Caco-2 (cell line): ENCODE results near the gene ZNF467. TPM values are rescaled to one million over a fixed set of nuclear protein-coding genes. Genes with fewer than 3 reads are reported as not detected.

Experiments used
- BruUV-seq: library from RNA; stranded (reverse); fragments of 400-500 nt; replicated peaks from 2 replicates; lab custom pipeline; 2021; lab: Mats Ljungman, UMichigan
- CTCF ChIA-PET: fragments of 300-600 bp; sonication (Branson Sonifier 250); formaldehyde crosslinking; loops from one replicate; lab custom pipeline; 2022; ENCODE audit warnings: antibody characterized with exemption; lab: Charles Lee
- POLR2A ChIA-PET: fragments of 300-600 bp; sonication (Branson Sonifier 250); formaldehyde crosslinking; loops from one replicate; lab custom pipeline; 2022; ENCODE audit warnings: antibody characterized with exemption; lab: Charles Lee
- DNase-seq, 2 experiments: peaks; one replicate each; pipeline versions ENCODE4 v3.0.0 to v3.0.0-alpha.2; 2020 to 2022
- H3K27me3 ChIP-seq: replicated peaks from 2 replicates; pipeline ENCODE4 v1.6.0; 2011; ENCODE audit warnings: low read length; ENCODE audit not compliant: control insufficient read depth, insufficient read depth
- H3K36me3 ChIP-seq: 2 replicates; pipeline ENCODE4 v1.5.1; 2011; ENCODE audit warnings: low read length; ENCODE audit not compliant: control insufficient read depth, insufficient read depth
- H3K4me1 ChIP-seq: fragments of 250-450 bp; sonication (Bioruptor Pico); 2 replicates; pipeline ENCODE4 v1.5.1; 2020; ENCODE audit warnings: mild to moderate bottlenecking
- H3K4me3 ChIP-seq: 2 replicates; pipeline ENCODE4 v1.5.1; 2011; ENCODE audit warnings: low read depth, mild to moderate bottlenecking, control low read depth, low read length
- H3K9me3 ChIP-seq: fragments of 250-450 bp; sonication (Bioruptor Pico); 2 replicates; pipeline ENCODE4 v1.5.1; 2020; ENCODE audit warnings: mild to moderate bottlenecking, moderate library complexity
- H3K27ac Mint-ChIP-seq: one replicate; pipeline ENCODE4 v1.8.0; 2022; ENCODE audit warnings: mixed read lengths; ENCODE audit not compliant: unreplicated experiment
- H3K27me3 Mint-ChIP-seq: one replicate; pipeline ENCODE4 v1.8.0; 2022; ENCODE audit warnings: mixed read lengths; ENCODE audit not compliant: insufficient read depth, unreplicated experiment
- H3K36me3 Mint-ChIP-seq: one replicate; pipeline ENCODE4 v1.8.0; 2022; ENCODE audit warnings: mild to moderate bottlenecking, mixed read lengths; ENCODE audit not compliant: insufficient read depth, unreplicated experiment
- H3K4me1 Mint-ChIP-seq: one replicate; pipeline ENCODE4 v1.8.0; 2022; ENCODE audit warnings: low read depth, mixed read lengths; ENCODE audit not compliant: unreplicated experiment
- H3K4me3 Mint-ChIP-seq: one replicate; pipeline ENCODE4 v1.8.0; 2022; ENCODE audit warnings: mild to moderate bottlenecking, moderate library complexity, mixed read lengths; ENCODE audit not compliant: unreplicated experiment
- H3K9me3 Mint-ChIP-seq: one replicate; pipeline ENCODE4 v1.8.0; 2022; ENCODE audit warnings: mixed read lengths; ENCODE audit not compliant: unreplicated experiment
- CTCF ChIP-seq, 2 experiments: fragments of 200-600 bp in 1 of 2; IDR thresholded peaks; 1 replicate in 1 of 2; 2 replicates in 1 of 2; pipeline versions ENCODE4 v1.5.1 to v1.8.0; 2011 to 2022; ENCODE audit warnings: antibody characterized with exemption in 1 of 2, control low read depth in 1 of 2, inconsistent platforms in 1 of 2, low read depth in 1 of 2, low read length in 1 of 2, mild to moderate bottlenecking in 1 of 2, moderate library complexity in 1 of 2; ENCODE audit not compliant: insufficient read depth in 1 of 2, severe bottlenecking in 1 of 2, unreplicated experiment in 1 of 2
- intact Hi-C: fragments of 100-400 bp; cut with micrococcal nuclease; formaldehyde crosslinking; loops from one replicate; pipeline ENCODE4 v1.10.0; 2022; ENCODE audit not compliant: unreplicated experiment
- total RNA-seq: library from RNA; stranded (reverse); gene quantifications from 2 replicates; pipeline ENCODE4 v1.2.3, GENCODE V29; 2022

ZNF467 gene
- total RNA-seq, 1 experiment from 2014 or later, result 1.7 TPM

- H3K4me3 Mint-ChIP-seq, result no peak overlapping the region
- no peaks in the 10 kb centered on the region for H3K4me1 ChIP-seq
- peaks cover 2% of the 10 kb centered on the region for H3K27me3 Mint-ChIP-seq
- ChIA-PET POLR2A (no interaction called here), CTCF (interaction anchor here (0.6 to 1.8 kb wide), 2 partner anchors 9 to 262 kb away, joined by 4 to 5 read pairs; no protein-coding TSS in a partner anchor)
- H3K9me3 ChIP-seq, result peaks cover 8% of the 10 kb centered on the region; the same call in 1 of the 2 replicates
- no TSS peak for BruUV-seq
- no peaks in the 10 kb centered on the region for H3K27me3 ChIP-seq
- H3K27ac Mint-ChIP-seq, result no peak overlapping the region
- peaks cover 22% of the 10 kb centered on the region for H3K9me3 Mint-ChIP-seq
- TF ChIP-seq CTCF (IDR thresholded peaks at IDR 0.05; ENCODE audit: insufficient read depth in 1 of 2, low read depth in 1 of 2, low read length in 1 of 2, severe bottlenecking in 1 of 2, unreplicated experiment in 1 of 2), result no peak
- H3K4me3 ChIP-seq, result no peak overlapping the region
- H3K4me1 Mint-ChIP-seq, result peaks cover 15% of the 10 kb centered on the region
- H3K36me3 ChIP-seq, result no peaks in the 10 kb centered on the region
- intact Hi-C loops, result no loop called here
- DNase-seq, result no peak
- H3K36me3 Mint-ChIP-seq, result no peaks in the 10 kb centered on the region
Measured at GRCh38 chr7:149751043-149751775, 22.2 kb downstream of the ZNF467 start.

- Mint-ChIP-seq H3K9me3 (peaks cover 22% of the 10 kb centered on the region), H3K4me3 (no peak overlapping the region), H3K27me3 (no peaks in the 10 kb centered on the region), H3K4me1 (peaks cover 15% of the 10 kb centered on the region), H3K27ac (no peak overlapping the region), H3K36me3 (no peaks in the 10 kb centered on the region)
- H3K36me3 ChIP-seq, result no peaks in the 10 kb centered on the region
- TF ChIP-seq CTCF (IDR thresholded peaks at IDR 0.05; ENCODE audit: insufficient read depth in 1 of 2, low read depth in 1 of 2, low read length in 1 of 2, severe bottlenecking in 1 of 2, unreplicated experiment in 1 of 2), result no peak
- BruUV-seq, result no TSS peak
- peaks cover 8% of the 10 kb centered on the region; the same call in 1 of the 2 replicates for H3K9me3 ChIP-seq
- H3K4me1 ChIP-seq, result no peaks in the 10 kb centered on the region
- H3K4me3 ChIP-seq, result no peak overlapping the region
- CTCF ChIA-PET, result interaction anchor here (1.8 kb wide), 1 partner anchor 8 kb away, joined by 5 read pairs; no protein-coding TSS in a partner anchor
- intact Hi-C loops, result no loop called here
- H3K27me3 ChIP-seq, result no peaks in the 10 kb centered on the region
- POLR2A ChIA-PET, result no interaction called here
- DNase-seq, result no peak
Measured at GRCh38 chr7:149750122-149750845, 23.1 kb downstream of the ZNF467 start.

GRCh38 chr7:149748076-149748874 is 25.1 kb downstream of the ZNF467 start:
- Histone ChIP-seq H3K36me3 (no peaks in the 10 kb centered on the region), H3K27me3 (no peaks in the 10 kb centered on the region), H3K9me3 (peaks cover 8% of the 10 kb centered on the region; the same call in 1 of the 2 replicates), H3K4me3 (no peak overlapping the region), H3K4me1 (no peaks in the 10 kb centered on the region)
- Mint-ChIP-seq H3K36me3 (no peaks in the 10 kb centered on the region), H3K27ac (no peak overlapping the region), H3K27me3 (no peaks in the 10 kb centered on the region), H3K4me1 (peaks cover 9% of the 10 kb centered on the region), H3K4me3 (no peak overlapping the region), H3K9me3 (peaks cover 22% of the 10 kb centered on the region)
- TF ChIP-seq CTCF (IDR thresholded peaks at IDR 0.05; ENCODE audit: insufficient read depth in 1 of 2, low read depth in 1 of 2, low read length in 1 of 2, severe bottlenecking in 1 of 2, unreplicated experiment in 1 of 2), result no peak
- ChIA-PET POLR2A (no interaction called here), CTCF (no interaction called here)
- intact Hi-C loops, result no loop called here
- DNase-seq, result no peak
- no TSS peak for BruUV-seq
